ENCODE measurements around the gene TMA7. TPM values are rescaled to one million over a fixed set of nuclear protein-coding genes. Genes with fewer than 3 reads are reported as not detected.
A peak's percentile ranks its signal among the peaks of the same experiment; 100 is the strongest.
"Not testable (repeated sequence)": the region's sequence is repeated elsewhere in the genome, so short reads cannot be mapped to it uniquely, and the experiment has no call there.

TMA7 gene
- total RNA-seq, 6 experiments from 2014 or later = 64.8 to 182 (median 80.1) TPM

DNA sequence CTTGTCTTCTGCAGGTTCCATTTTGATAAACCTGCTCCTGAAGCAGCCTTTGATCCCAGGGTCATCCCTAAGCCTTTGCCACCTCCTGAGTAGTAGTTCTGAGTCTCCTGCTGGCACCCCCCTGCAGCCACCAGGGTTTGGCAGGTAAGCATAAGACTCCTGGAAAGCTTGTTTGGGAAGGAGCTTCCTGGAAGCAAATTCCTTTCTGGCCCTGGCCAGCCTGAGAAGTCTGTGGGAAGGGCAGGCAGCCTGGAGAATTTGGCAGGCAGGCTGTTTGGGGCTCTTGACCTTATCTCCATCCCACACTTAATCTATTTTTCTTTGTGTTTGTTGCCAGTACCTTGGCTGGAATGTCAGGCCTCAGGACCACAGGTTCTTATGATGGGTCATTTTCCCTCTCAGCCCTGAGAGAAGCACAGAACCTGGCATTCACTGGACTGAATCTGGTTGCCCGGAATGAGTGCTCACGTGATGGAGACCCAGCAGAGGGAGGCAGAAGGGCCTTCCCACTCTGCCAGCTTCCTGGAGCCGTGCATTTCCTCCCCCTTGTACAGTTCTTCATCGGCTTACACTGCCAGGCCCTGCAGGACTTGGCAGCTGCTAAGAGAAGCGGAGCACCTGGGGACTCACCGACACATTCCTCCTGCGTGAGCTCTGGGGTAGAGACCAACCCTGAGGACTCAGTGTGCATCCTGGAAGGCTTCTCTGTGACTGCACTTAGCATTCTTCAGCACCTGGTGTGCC, 19.9 kb downstream of the TMA7 start:
- H3K4me1 ChIP-seq = peaks cover 0 to under 1% (median 0%) of the 10 kb centered on the region in 4 donors
- ATAC-seq (no peak), DNase-seq (no peak)
- no peak for TF ChIP-seq POLR2A (IDR thresholded peaks at IDR 0.05)
- TF ChIP-seq, protein P1, sequence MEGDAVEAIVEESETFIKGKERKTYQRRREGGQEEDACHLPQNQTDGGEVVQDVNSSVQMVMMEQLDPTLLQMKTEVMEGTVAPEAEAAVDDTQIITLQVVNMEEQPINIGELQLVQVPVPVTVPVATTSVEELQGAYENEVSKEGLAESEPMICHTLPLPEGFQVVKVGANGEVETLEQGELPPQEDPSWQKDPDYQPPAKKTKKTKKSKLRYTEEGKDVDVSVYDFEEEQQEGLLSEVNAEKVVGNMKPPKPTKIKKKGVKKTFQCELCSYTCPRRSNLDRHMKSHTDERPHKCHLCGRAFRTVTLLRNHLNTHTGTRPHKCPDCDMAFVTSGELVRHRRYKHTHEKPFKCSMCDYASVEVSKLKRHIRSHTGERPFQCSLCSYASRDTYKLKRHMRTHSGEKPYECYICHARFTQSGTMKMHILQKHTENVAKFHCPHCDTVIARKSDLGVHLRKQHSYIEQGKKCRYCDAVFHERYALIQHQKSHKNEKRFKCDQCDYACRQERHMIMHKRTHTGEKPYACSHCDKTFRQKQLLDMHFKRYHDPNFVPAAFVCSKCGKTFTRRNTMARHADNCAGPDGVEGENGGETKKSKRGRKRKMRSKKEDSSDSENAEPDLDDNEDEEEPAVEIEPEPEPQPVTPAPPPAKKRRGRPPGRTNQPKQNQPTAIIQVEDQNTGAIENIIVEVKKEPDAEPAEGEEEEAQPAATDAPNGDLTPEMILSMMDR (IDR thresholded peaks at IDR 0.05) = no peak
- no peak overlapping the region for H3K4me3 ChIP-seq
- WGBS (ENCODE audit: insufficient coverage, low coverage, low lambda C conversion rate, missing lambda C conversion rate) = 64% methylated on average over 5 of the region's 7 CpGs
- no peaks in the 10 kb centered on the region for H3K9me3 ChIP-seq
- no peaks in the 10 kb centered on the region for H3K27me3 ChIP-seq
- no peak overlapping the region for H3K27ac ChIP-seq
- intact Hi-C loops (cut with DNase I) = loop anchor here (5.0 kb wide), 1 partner anchor 92 kb away; no protein-coding TSS in a partner anchor
- peaks cover 0 to 53% (median 14%) of the 10 kb centered on the region in 4 donors for H3K36me3 ChIP-seq

GRCh38 chr3:48460517-48460902, 20.5 kb downstream of the TMA7 start:
- no peaks in the 10 kb centered on the region for H3K9me3 ChIP-seq
- no peaks in the 10 kb centered on the region for H3K27me3 ChIP-seq
- intact Hi-C loops (cut with DNase I) = loop anchor here (5.0 kb wide), 1 partner anchor 92 kb away; no protein-coding TSS in a partner anchor
- ATAC-seq (no peak), DNase-seq (no peak)
- WGBS (ENCODE audit: insufficient coverage, low coverage, low lambda C conversion rate, missing lambda C conversion rate) = 100% methylated on average over 3 of the region's 3 CpGs
- peaks cover 0 to 49% (median 12%) of the 10 kb centered on the region in 4 donors for H3K36me3 ChIP-seq
- TF ChIP-seq, protein P1 (IDR thresholded peaks at IDR 0.05) = no peak
- TF ChIP-seq POLR2A (IDR thresholded peaks at IDR 0.05) = no peak
- H3K4me1 ChIP-seq = peaks cover 0 to 5% (median 2%) of the 10 kb centered on the region in 4 donors
- no peak overlapping the region for H3K27ac ChIP-seq
- no peak overlapping the region for H3K4me3 ChIP-seq

- intact Hi-C loops (cut with DNase I) = loop anchor here (5.0 kb wide), 1 partner anchor 91 kb away; no protein-coding TSS in a partner anchor
- not testable (repeated sequence) for H3K27ac ChIP-seq, DNase-seq, ATAC-seq, H3K27me3 ChIP-seq, H3K9me3 ChIP-seq, H3K4me3 ChIP-seq
- H3K4me1 ChIP-seq = peaks cover 0 to 18% (median 6%) of the 10 kb centered on the region in 4 donors
- H3K36me3 ChIP-seq = peaks cover 0 to 37% (median 12%) of the 10 kb centered on the region in 4 donors
- 95% methylated on average over 4 of the region's 7 CpGs for WGBS (ENCODE audit: insufficient coverage, low coverage, low lambda C conversion rate, missing lambda C conversion rate)
Observed at GRCh38 chr3:48461767-48462166, 21.7 kb downstream of the TMA7 start.

DNA sequence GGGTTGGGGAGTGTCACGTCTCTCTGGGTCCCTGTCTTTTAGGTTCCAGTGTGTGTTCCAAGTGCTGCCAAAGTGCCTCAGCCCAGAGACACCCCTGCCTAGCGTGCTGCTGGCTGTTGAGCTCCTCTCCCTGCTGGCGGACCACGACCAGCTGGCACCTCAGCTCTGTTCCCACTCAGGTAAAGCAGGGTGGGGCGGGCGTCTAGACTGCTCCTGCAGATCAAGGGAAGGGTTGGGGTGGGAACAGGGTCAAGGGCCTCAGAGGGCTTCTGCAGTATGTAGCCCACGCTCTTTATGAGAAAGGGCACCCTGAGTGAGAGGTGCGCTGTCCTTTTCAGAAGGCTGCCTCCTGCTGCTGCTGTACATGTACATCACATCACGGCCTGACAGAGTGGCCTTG, 23.6 kb downstream of the TMA7 start:
- DNase-seq (no peak), ATAC-seq (no peak)
- WGBS (ENCODE audit: insufficient coverage, low coverage, low lambda C conversion rate, missing lambda C conversion rate) = 76% methylated on average over 3 of the region's 9 CpGs
- no peak overlapping the region for H3K4me3 ChIP-seq
- no peaks in the 10 kb centered on the region for H3K9me3 ChIP-seq
- H3K4me1 ChIP-seq = peaks cover 2 to 37% (median 20%) of the 10 kb centered on the region in 4 donors
- H3K36me3 ChIP-seq = peaks cover 0 to 30% (median 10%) of the 10 kb centered on the region in 4 donors
- H3K27ac ChIP-seq = no peak overlapping the region
- intact Hi-C loops (cut with DNase I) = loop anchor here (5.0 kb wide), 1 partner anchor 89 kb away; no protein-coding TSS in a partner anchor
- no peaks in the 10 kb centered on the region for H3K27me3 ChIP-seq
- TF ChIP-seq POLR2A (IDR thresholded peaks at IDR 0.05) = no peak

GRCh38 chr3:48464713-48465221, 24.7 kb downstream of the TMA7 start:
- peak in 2 of 3 donors; percentile 37 to 64 for DNase-seq
- no peaks in the 10 kb centered on the region for H3K9me3 ChIP-seq
- ATAC-seq = no peak
- H3K27me3 ChIP-seq = no peaks in the 10 kb centered on the region
- intact Hi-C loops (cut with DNase I) = loop anchor here (5.0 kb wide), 2 partner anchors 38 to 88 kb away; partner anchors contain the start of gene SHISA5 (in 1 of the 2)
- TF ChIP-seq, protein P1 (IDR thresholded peaks at IDR 0.05) = no peak
- no peak for TF ChIP-seq POLR2A (IDR thresholded peaks at IDR 0.05)
- peaks cover 2 to 48% (median 23%) of the 10 kb centered on the region in 4 donors for H3K4me1 ChIP-seq
- no peak overlapping the region for H3K4me3 ChIP-seq
- peak overlapping the region in 2 of 3 donors; percentile 92 to 98 for H3K27ac ChIP-seq
- 80% methylated on average over 1 of the region's 17 CpGs for WGBS (ENCODE audit: insufficient coverage, low coverage, low lambda C conversion rate, missing lambda C conversion rate)
- peaks cover 0 to 27% (median 4%) of the 10 kb centered on the region in 4 donors for H3K36me3 ChIP-seq
